Lung (tissue), 12 donors: Measurements from ENCODE around the gene DNAH9. TPM values are rescaled to one million over a fixed set of nuclear protein-coding genes. Genes with fewer than 3 reads are reported as not detected.

Source experiments
- ATAC-seq: fragments of 200-7000 bp; cut with Tn5 transposase; one replicate; pipeline ENCODE4 v1.9.1; 2020; ENCODE audit warnings: moderate number of reproducible peaks; ENCODE audit not compliant: insufficient read depth, low FRiP score
- DNase-seq, 3 donors: peaks; one replicate each; pipeline ENCODE4 v3.0.0-alpha.2; 2013 to 2017
- H3K27ac ChIP-seq, 2 donors: one replicate each; pipeline ENCODE4 v1.5.1; 2013; ENCODE audit warnings: mild to moderate bottlenecking in 2 of 2, moderate library complexity in 2 of 2, control low read depth in 1 of 2, inconsistent platforms in 1 of 2, low read depth in 1 of 2, low read length in 1 of 2
- H3K27me3 ChIP-seq, 3 donors: one replicate each; pipeline ENCODE4 v1.5.1; 2013; ENCODE audit warnings: low read length in 2 of 3; ENCODE audit not compliant: control insufficient read depth in 3 of 3, insufficient read depth in 3 of 3
- H3K36me3 ChIP-seq, 4 donors: one replicate each; pipeline ENCODE4 v1.5.1; 2013; ENCODE audit warnings: low read length in 4 of 4, mild to moderate bottlenecking in 1 of 4, moderate library complexity in 1 of 4; ENCODE audit not compliant: control insufficient read depth in 4 of 4, insufficient read depth in 4 of 4
- H3K4me1 ChIP-seq, 5 donors: one replicate each; pipeline ENCODE4 v1.5.1; 2013; ENCODE audit warnings: low read length in 5 of 5, mild to moderate bottlenecking in 2 of 5, moderate library complexity in 1 of 5; ENCODE audit not compliant: control insufficient read depth in 5 of 5, insufficient read depth in 5 of 5
- H3K4me3 ChIP-seq: one replicate; pipeline ENCODE4 v1.5.1; 2013; ENCODE audit warnings: mild to moderate bottlenecking, control low read depth, moderate library complexity
- H3K9ac ChIP-seq, 2 donors: one replicate each; pipeline ENCODE4 v1.5.1; 2013; ENCODE audit warnings: low read length in 2 of 2, control low read depth in 1 of 2; ENCODE audit not compliant: insufficient read depth in 1 of 2
- H3K9me3 ChIP-seq, 4 donors: one replicate each; pipeline ENCODE4 v1.5.1; 2013; ENCODE audit warnings: low read length in 3 of 4, mild to moderate bottlenecking in 1 of 4, moderate library complexity in 1 of 4; ENCODE audit not compliant: control insufficient read depth in 4 of 4, insufficient read depth in 3 of 4
- WGBS, 2 donors: extraction: QIAGEN DNeasy Blood & Tissue Kit; methylation state at CpG; one replicate each; pipeline ENCODE4 v1.1.7; 2013; 5-methylcytosine and 5-hydroxymethylcytosine counted together
- polyA plus RNA-seq, 2 donors: library from polyadenylated mRNA; stranded (reverse); fragments of 200-250 nt; gene quantifications; one replicate each; pipeline ENCODE4 v1.2.1, GENCODE V29; 2013
- total RNA-seq, 2 donors: library from RNA; depleted of rRNA in 1 of 2; stranded (reverse); fragments of >200 nt in 1 of 2; gene quantifications; one replicate each; pipeline ENCODE4 v1.2.1, GENCODE V29; 2014 to 2021
- TF ChIP-seq, protein P1 (sequence below): IDR thresholded peaks from 2 replicates; pipeline ENCODE4 v1.5.1; 2012; ENCODE audit warnings: mild to moderate bottlenecking; ENCODE audit errors: control extremely low read depth, extremely low read depth
- donor health status: control.
- donor health status: control.
- donor health status: Bipolar disorder and iron deficiency.
- donor health status: healthy.
- donor health status: DM: yes; HTN: yes; CAD: no.

DNAH9 gene
- total and polyA plus RNA-seq, 4 donors = 4.0 to 36.1 (median 20.9) TPM

DNA sequence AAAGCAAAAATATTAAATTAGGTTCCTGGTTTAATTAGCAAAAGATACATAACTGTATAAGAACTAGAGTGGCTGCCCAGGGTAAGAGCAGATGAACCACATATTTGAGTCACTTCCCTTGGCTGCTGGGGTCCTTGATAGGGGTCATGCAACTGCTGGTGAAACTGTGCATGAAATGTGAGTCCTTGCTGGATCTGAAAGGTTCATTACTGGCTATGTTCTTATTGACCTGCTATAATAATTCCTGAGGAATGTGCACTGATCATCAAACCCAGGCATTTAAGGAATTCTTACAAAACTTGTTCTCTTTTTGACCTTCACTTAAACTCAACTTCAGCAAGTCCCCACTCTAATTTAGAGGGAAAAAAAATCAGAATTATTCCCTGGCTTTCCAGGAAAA lies 215.6 kb downstream of the DNAH9 start:
- no peak for ATAC-seq
- TF ChIP-seq, protein P1, sequence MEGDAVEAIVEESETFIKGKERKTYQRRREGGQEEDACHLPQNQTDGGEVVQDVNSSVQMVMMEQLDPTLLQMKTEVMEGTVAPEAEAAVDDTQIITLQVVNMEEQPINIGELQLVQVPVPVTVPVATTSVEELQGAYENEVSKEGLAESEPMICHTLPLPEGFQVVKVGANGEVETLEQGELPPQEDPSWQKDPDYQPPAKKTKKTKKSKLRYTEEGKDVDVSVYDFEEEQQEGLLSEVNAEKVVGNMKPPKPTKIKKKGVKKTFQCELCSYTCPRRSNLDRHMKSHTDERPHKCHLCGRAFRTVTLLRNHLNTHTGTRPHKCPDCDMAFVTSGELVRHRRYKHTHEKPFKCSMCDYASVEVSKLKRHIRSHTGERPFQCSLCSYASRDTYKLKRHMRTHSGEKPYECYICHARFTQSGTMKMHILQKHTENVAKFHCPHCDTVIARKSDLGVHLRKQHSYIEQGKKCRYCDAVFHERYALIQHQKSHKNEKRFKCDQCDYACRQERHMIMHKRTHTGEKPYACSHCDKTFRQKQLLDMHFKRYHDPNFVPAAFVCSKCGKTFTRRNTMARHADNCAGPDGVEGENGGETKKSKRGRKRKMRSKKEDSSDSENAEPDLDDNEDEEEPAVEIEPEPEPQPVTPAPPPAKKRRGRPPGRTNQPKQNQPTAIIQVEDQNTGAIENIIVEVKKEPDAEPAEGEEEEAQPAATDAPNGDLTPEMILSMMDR = no peak
- Histone ChIP-seq H3K4me1 (peaks cover 0 to 5% (median 0%) of the 10 kb centered on the region in 5 donors), H3K4me3 (no peak overlapping the region), H3K27me3 (no peaks in the 10 kb centered on the region), H3K9me3 (no peaks in the 10 kb centered on the region), H3K27ac (no peak overlapping the region), H3K36me3 (no peaks in the 10 kb centered on the region), H3K9ac (no peak overlapping the region)
- DNase-seq = no peak

DNA sequence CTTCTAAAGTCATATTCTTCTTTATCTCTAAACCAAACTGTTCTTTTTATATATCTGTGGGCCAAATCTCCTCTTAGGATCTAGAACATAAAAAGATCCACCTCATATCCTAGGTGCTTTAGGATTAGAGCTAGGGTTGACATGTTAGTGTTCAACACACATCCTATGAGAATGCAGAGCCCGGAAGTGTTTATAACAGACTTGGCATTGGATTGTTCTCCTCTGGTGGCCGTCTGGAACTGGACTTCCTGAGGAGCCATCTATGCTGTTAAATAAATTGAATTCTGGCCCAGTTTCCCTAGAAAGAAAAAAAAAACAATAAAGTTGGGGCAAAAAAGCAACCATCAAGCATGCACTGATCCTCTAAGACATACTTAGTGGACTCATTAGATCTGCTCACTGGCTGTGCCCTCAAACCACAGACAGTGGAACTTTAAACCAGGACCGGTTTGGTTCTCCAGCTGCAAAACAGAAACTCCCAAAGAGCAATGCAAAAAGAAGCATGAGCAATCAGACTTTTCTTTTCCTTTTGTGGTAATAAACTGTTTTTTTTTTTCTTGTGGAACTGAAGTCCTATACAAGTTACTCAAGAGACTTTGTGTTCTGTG lies 216.5 kb downstream of the DNAH9 start:
- no peaks in the 10 kb centered on the region for H3K9me3 ChIP-seq
- no peak overlapping the region for H3K9ac ChIP-seq
- TF ChIP-seq, protein P1 = no peak
- DNase-seq = no peak
- H3K4me1 ChIP-seq = peaks cover 0 to 5% (median 0%) of the 10 kb centered on the region in 5 donors
- H3K27ac ChIP-seq = no peak overlapping the region
- H3K27me3 ChIP-seq = no peaks in the 10 kb centered on the region
- WGBS, 2 donors = 54% methylated on average over 3 of the region's 3 CpGs
- H3K36me3 ChIP-seq = no peaks in the 10 kb centered on the region
- no peak for ATAC-seq
- no peak overlapping the region for H3K4me3 ChIP-seq

DNA sequence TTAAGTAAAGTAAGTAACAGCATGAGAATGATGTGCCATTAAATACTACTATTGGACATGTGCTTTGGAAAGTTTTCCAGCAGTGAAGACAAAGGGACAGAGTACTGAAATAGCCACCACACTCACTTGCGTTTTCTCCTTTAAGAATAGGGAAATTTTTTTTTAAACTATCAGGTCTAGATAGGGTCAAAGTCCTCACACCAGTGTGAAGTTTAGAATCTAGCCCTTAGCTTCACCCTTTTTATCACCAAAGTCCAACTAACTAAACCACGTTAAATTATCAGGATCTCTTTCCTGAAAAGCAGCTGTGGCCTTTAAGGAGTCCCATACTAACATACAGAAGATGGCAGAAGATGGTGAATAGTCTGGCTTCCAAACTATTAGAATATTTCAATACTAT lies 218.1 kb downstream of the DNAH9 start:
- H3K9ac ChIP-seq = no peak overlapping the region
- H3K27me3 ChIP-seq = no peaks in the 10 kb centered on the region
- ATAC-seq = no peak
- H3K4me1 ChIP-seq = peaks cover 0 to 5% (median 0%) of the 10 kb centered on the region in 5 donors
- H3K4me3 ChIP-seq = no peak overlapping the region
- no peak overlapping the region for H3K27ac ChIP-seq
- no peak for DNase-seq
- no peaks in the 10 kb centered on the region for H3K36me3 ChIP-seq
- TF ChIP-seq, protein P1 = no peak
- WGBS, 2 donors = 73 to 93% methylated on average over 2 of the region's 2 CpGs
- no peaks in the 10 kb centered on the region for H3K9me3 ChIP-seq

DNA sequence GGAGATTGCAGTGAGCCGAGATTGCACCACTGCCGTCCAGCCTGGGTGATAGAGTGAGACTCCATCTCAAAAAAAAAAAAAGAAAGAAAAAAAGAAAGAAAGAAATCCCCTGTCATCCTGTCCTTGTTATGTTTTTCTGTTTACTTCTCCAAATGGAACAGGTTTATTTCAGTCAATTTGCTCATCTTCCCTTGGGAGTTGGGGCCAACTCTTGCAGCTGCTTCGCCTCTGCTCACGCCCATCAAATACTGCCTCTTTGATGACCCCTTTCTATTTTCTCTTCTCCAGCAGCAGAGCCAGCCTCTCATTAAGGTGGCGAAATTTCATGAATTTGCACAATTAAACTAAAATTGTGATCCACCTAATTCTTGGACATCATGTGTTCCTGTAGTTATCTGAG lies 225.6 kb downstream of the DNAH9 start:
- TF ChIP-seq, protein P1 = no peak
- 70 to 74% methylated on average over 5 of the region's 5 CpGs for WGBS, 2 donors
- no peaks in the 10 kb centered on the region for H3K4me1 ChIP-seq
- no peaks in the 10 kb centered on the region for H3K36me3 ChIP-seq
- DNase-seq (peak in 2 of 3 donors; percentile 6 to 25), ATAC-seq (no peak)
- H3K4me3 ChIP-seq = no peak overlapping the region
- no peak overlapping the region for H3K9ac ChIP-seq
- no peaks in the 10 kb centered on the region for H3K27me3 ChIP-seq
- no peak overlapping the region for H3K27ac ChIP-seq
- no peaks in the 10 kb centered on the region for H3K9me3 ChIP-seq
